A673 (cell line): ENCODE results near the gene MGAT5.

Experiments used
- EZH2 ChIP-seq: fragments of 200-600 bp; sonication (generic); IDR thresholded peaks from 2 replicates; pipeline ENCODE4 v1.6.1; 2017; ENCODE audit warnings: borderline replicate concordance, low read depth, mild to moderate bottlenecking, mixed read lengths, antibody characterized with exemption, low read length; ENCODE audit not compliant: poor library complexity, severe bottlenecking
- TF ChIP-seq, protein P1 (sequence below): fragments of 300-800, 200-600 bp; sonication (generic); conservative IDR thresholded peaks from 2 replicates; pipeline ENCODE4 v1.5.1; 2017; ENCODE audit warnings: low read depth, mild to moderate bottlenecking, antibody characterized with exemption, low read length, moderate library complexity, mixed read lengths

DNA sequence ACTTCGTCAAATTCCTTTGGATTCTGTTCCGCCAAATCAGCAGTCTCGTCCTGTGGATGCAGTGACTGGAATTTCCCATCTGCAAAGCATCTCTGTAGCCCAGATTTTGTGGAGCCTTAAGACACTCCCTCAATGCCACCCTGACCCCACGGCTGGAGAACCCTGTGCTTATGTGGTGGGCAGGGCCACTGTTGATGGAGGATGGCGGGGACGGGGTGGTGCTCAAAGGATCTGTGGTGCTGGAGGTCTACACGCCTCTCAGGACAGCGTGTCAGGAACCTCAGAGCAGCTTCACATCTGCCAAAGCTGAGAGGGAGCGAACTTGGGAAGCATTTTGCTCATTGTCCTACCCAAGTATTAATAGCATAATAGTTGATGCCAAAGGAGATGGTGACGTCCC is 200.1 kb downstream of the MGAT5 start:
- TF ChIP-seq, protein P1, sequence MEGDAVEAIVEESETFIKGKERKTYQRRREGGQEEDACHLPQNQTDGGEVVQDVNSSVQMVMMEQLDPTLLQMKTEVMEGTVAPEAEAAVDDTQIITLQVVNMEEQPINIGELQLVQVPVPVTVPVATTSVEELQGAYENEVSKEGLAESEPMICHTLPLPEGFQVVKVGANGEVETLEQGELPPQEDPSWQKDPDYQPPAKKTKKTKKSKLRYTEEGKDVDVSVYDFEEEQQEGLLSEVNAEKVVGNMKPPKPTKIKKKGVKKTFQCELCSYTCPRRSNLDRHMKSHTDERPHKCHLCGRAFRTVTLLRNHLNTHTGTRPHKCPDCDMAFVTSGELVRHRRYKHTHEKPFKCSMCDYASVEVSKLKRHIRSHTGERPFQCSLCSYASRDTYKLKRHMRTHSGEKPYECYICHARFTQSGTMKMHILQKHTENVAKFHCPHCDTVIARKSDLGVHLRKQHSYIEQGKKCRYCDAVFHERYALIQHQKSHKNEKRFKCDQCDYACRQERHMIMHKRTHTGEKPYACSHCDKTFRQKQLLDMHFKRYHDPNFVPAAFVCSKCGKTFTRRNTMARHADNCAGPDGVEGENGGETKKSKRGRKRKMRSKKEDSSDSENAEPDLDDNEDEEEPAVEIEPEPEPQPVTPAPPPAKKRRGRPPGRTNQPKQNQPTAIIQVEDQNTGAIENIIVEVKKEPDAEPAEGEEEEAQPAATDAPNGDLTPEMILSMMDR = no peak
- TF ChIP-seq EZH2 = no peak
